GM23338 (cell line): ENCODE results near the gene CAPNS2. TPM values are rescaled to one million over a fixed set of nuclear protein-coding genes. Genes with fewer than 3 reads are reported as not detected.

ENCODE experiments used
- ATAC-seq: fragments of 200-7000 bp; cut with Tn5 transposase; 3 replicates; pipeline ENCODE4 v1.9.1; 2020
- DNase-seq: peaks from one replicate; pipeline ENCODE4 v3.0.0-alpha.2; 2015; ENCODE audit warnings: low spot score
- H2AFZ ChIP-seq: fragments of 200-600 bp; sonication (generic); 2 replicates; pipeline ENCODE4 v1.8.0; 2016; ENCODE audit warnings: antibody characterized with exemption, mild to moderate bottlenecking, moderate library complexity
- H3F3A ChIP-seq: fragments of 200-600 bp; sonication (generic); replicated peaks from 2 replicates; pipeline ENCODE4 v1.8.0; 2017; ENCODE audit warnings: antibody characterized with exemption, mixed run types, low read depth
- H3K27ac ChIP-seq: fragments of 200-600 bp; sonication (generic); 2 replicates; pipeline ENCODE4 v1.6.1; 2016; ENCODE audit warnings: low read depth
- H3K27me3 ChIP-seq: fragments of 200-600 bp; sonication (generic); 2 replicates; pipeline ENCODE4 v1.8.0; 2016; ENCODE audit warnings: mild to moderate bottlenecking, mixed run types, moderate library complexity; ENCODE audit not compliant: insufficient read depth
- H3K36me3 ChIP-seq: fragments of 200-600 bp; sonication (generic); 2 replicates; pipeline ENCODE4 v1.8.0; 2016; ENCODE audit warnings: mild to moderate bottlenecking; ENCODE audit not compliant: insufficient read depth
- H3K4me1 ChIP-seq: fragments of 200-600 bp; sonication (generic); 2 replicates; pipeline ENCODE4 v1.8.0; 2016; ENCODE audit warnings: mild to moderate bottlenecking, moderate library complexity; ENCODE audit not compliant: insufficient read depth
- H3K4me2 ChIP-seq: fragments of 200-600 bp; sonication (generic); 2 replicates; pipeline ENCODE4 v1.7.1; 2017; ENCODE audit warnings: mixed run types
- H3K4me3 ChIP-seq: fragments of 200-600 bp; sonication (generic); 2 replicates; pipeline ENCODE4 v1.6.1; 2016; ENCODE audit warnings: mixed run types
- H3K79me2 ChIP-seq: fragments of 200-600 bp; sonication (generic); replicated peaks from 2 replicates; pipeline ENCODE4 v1.8.0; 2017; ENCODE audit warnings: mild to moderate bottlenecking; ENCODE audit not compliant: insufficient read depth
- H3K9me2 ChIP-seq: fragments of 200-600 bp; sonication (generic); 2 replicates; pipeline ENCODE4 v1.8.0; 2017; ENCODE audit not compliant: insufficient read depth
- H4K20me1 ChIP-seq: fragments of 200-600 bp; sonication (generic); replicated peaks from 2 replicates; pipeline ENCODE4 v1.8.0; 2017; ENCODE audit warnings: mild to moderate bottlenecking; ENCODE audit not compliant: insufficient read depth
- H3K27ac Mint-ChIP-seq: 2 replicates; pipeline ENCODE4 v1.8.0; 2020; ENCODE audit warnings: inconsistent platforms, mild to moderate bottlenecking, moderate library complexity, mixed read lengths
- H3K27me3 Mint-ChIP-seq: 3 replicates; pipeline ENCODE4 v1.8.0; 2022; ENCODE audit warnings: low read depth, mild to moderate bottlenecking, moderate library complexity, mixed read lengths, inconsistent platforms; ENCODE audit not compliant: insufficient read depth, poor library complexity
- H3K36me3 Mint-ChIP-seq: 3 replicates; pipeline ENCODE4 v1.8.0; 2021; ENCODE audit warnings: low read depth, mild to moderate bottlenecking, inconsistent platforms, moderate library complexity, mixed read lengths
- H3K4me1 Mint-ChIP-seq: 3 replicates; pipeline ENCODE4 v1.8.0; 2020; ENCODE audit warnings: mild to moderate bottlenecking, inconsistent platforms, mixed read lengths
- H3K4me3 Mint-ChIP-seq: 3 replicates; pipeline ENCODE4 v1.8.0; 2021; ENCODE audit warnings: moderate library complexity, mild to moderate bottlenecking, inconsistent platforms, mixed read lengths
- H3K9me3 Mint-ChIP-seq: 3 replicates; pipeline ENCODE4 v1.8.0; 2020; ENCODE audit warnings: moderate library complexity, mild to moderate bottlenecking, inconsistent platforms, mixed read lengths
- CREB1 ChIP-seq: fragments of 250-450 bp; sonication (Bioruptor Pico); IDR thresholded peaks from 2 replicates; pipeline ENCODE4 v1.5.0; 2020; ENCODE audit warnings: low read depth, mild to moderate bottlenecking, moderate library complexity
- EZH2 ChIP-seq: fragments of 200-600 bp; sonication (generic); IDR thresholded peaks from one replicate; pipeline ENCODE4 v1.8.0; 2017; ENCODE audit warnings: antibody characterized with exemption, mild to moderate bottlenecking, low read depth; ENCODE audit not compliant: unreplicated experiment
- JUNB ChIP-seq: IDR thresholded peaks from one replicate; pipeline ENCODE4 v1.6.1; 2016; ENCODE audit warnings: antibody characterized with exemption; ENCODE audit not compliant: unreplicated experiment
- NANOG ChIP-seq: IDR thresholded peaks from 2 replicates; pipeline ENCODE4 v1.6.1; 2016; ENCODE audit warnings: antibody characterized with exemption, borderline replicate concordance
- REST ChIP-seq: IDR thresholded peaks from one replicate; pipeline ENCODE4 v1.6.1; 2018; ENCODE audit warnings: antibody characterized with exemption; ENCODE audit not compliant: unreplicated experiment
- ZNF114 ChIP-seq: fragments of 250-450 bp; sonication (Bioruptor Pico); IDR thresholded peaks from 2 replicates; pipeline ENCODE4 v1.5.0; 2020; ENCODE audit warnings: mild to moderate bottlenecking, moderate library complexity
- polyA plus RNA-seq: library from polyadenylated mRNA; unstranded; fragments of >200 nt; fragmentation: Nextera tagmentation; extraction: Ambion mirVana; gene quantifications from 2 replicates; pipeline ENCODE4 v1.2.1, GENCODE V29; 2016
- total RNA-seq: library from RNA; depleted of rRNA; stranded (reverse); fragments of >200 nt; shearing (Covaris generic); gene quantifications from 2 replicates; pipeline ENCODE4 v1.2.3, GENCODE V29; 2014

The CAPNS2 gene
- total and polyA plus RNA-seq, 2 experiments from 2014 or later = 0.83 TPM; not detected in 1

DNA sequence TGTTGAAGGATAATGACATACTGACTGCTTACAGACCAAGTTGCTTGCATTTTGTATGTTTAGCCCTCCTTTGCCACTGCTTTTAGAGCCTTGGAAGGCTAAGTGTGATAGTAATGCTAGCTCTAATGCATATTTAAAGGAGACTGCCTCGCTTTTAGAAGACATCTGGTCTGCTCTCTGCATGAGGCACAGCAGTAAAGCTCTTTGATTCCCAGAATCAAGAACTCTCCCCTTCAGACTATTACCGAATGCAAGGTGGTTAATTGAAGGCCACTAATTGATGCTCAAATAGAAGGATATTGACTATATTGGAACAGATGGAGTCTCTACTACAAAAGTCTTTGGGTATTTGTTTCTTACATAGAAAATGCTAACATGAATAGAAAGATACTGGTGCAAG, 19.1 kb downstream of the CAPNS2 start:
- H3K79me2 ChIP-seq = no peaks in the 10 kb centered on the region
- H3K36me3 ChIP-seq = no peaks in the 10 kb centered on the region
- Mint-ChIP-seq H3K27me3 (no peaks in the 10 kb centered on the region), H3K4me1 (peaks cover 4% of the 10 kb centered on the region; the same call in 2 of the 3 replicates), H3K36me3 (no peaks in the 10 kb centered on the region), H3K4me3 (no peak overlapping the region), H3K9me3 (no peaks in the 10 kb centered on the region), H3K27ac (no peak overlapping the region)
- TF ChIP-seq REST (no peak), JUNB (no peak), NANOG (no peak)
- H2AFZ ChIP-seq = no peak overlapping the region
- H3K4me2 ChIP-seq = no peak overlapping the region
- DNase-seq (no peak), ATAC-seq (peak; percentile 25; the same call in 1 of the 3 replicates)
- H3K27ac ChIP-seq = no peak overlapping the region
- no peaks in the 10 kb centered on the region for H3K27me3 ChIP-seq
- no peaks in the 10 kb centered on the region for H3K4me1 ChIP-seq
- H4K20me1 ChIP-seq = no peaks in the 10 kb centered on the region
- H3K9me2 ChIP-seq = no peaks in the 10 kb centered on the region
- no peaks in the 10 kb centered on the region for H3F3A ChIP-seq
- no peak overlapping the region for H3K4me3 ChIP-seq

GRCh38 chr16:55588799-55589198, 22.3 kb downstream of the CAPNS2 start:
- H3K4me1 ChIP-seq = no peaks in the 10 kb centered on the region
- no peaks in the 10 kb centered on the region for H3K36me3 ChIP-seq
- H3K79me2 ChIP-seq = no peaks in the 10 kb centered on the region
- no peaks in the 10 kb centered on the region for H3F3A ChIP-seq
- Mint-ChIP-seq H3K4me1 (peaks cover 4% of the 10 kb centered on the region; the same call in 2 of the 3 replicates), H3K9me3 (no peaks in the 10 kb centered on the region), H3K27me3 (no peaks in the 10 kb centered on the region), H3K36me3 (no peaks in the 10 kb centered on the region), H3K4me3 (no peak overlapping the region), H3K27ac (no peak overlapping the region)
- no peaks in the 10 kb centered on the region for H3K9me2 ChIP-seq
- no peak for ATAC-seq
- no peak overlapping the region for H3K4me2 ChIP-seq
- H3K27me3 ChIP-seq = no peaks in the 10 kb centered on the region
- H3K4me3 ChIP-seq = no peak overlapping the region
- TF ChIP-seq CREB1 (CRISPR knock-in tag) = no peak
- H4K20me1 ChIP-seq = no peaks in the 10 kb centered on the region
- H3K27ac ChIP-seq = no peak overlapping the region
- no peak for DNase-seq
- no peak overlapping the region for H2AFZ ChIP-seq

- H3K27me3 Mint-ChIP-seq = no peaks in the 10 kb centered on the region
- DNase-seq (no peak), ATAC-seq (no peak)
- H3K4me3 Mint-ChIP-seq = no peak overlapping the region
- Histone ChIP-seq H3K36me3 (no peaks in the 10 kb centered on the region), H4K20me1 (no peaks in the 10 kb centered on the region), H3K27me3 (no peaks in the 10 kb centered on the region), H3K4me1 (peaks cover 12% of the 10 kb centered on the region), H3K4me2 (no peak overlapping the region), H3K27ac (no peak overlapping the region), H3K9me2 (no peaks in the 10 kb centered on the region), H2AFZ (no peak overlapping the region), H3F3A (no peaks in the 10 kb centered on the region), H3K79me2 (no peaks in the 10 kb centered on the region), H3K4me3 (no peak overlapping the region)
- peaks cover 15% of the 10 kb centered on the region for H3K4me1 Mint-ChIP-seq
- H3K9me3 Mint-ChIP-seq = no peaks in the 10 kb centered on the region
- H3K27ac Mint-ChIP-seq = no peak overlapping the region
- TF ChIP-seq ZNF114 (CRISPR knock-in tag) (no peak), EZH2 (no peak), NANOG (no peak)
- H3K36me3 Mint-ChIP-seq = no peaks in the 10 kb centered on the region
Observed at GRCh38 chr16:55592306-55592705, 25.8 kb downstream of the CAPNS2 start.
